T-helper 1 cell treated with Interleukin-12 subunit alpha and Interleukin-12 subunit beta and Interleukin-4 antibody, amounts not matched to agents 30 μg/mL and 1 μg/mL, for 36 hours (primary cell): ENCODE measurements around the gene CNTNAP3B.
"Not testable (repeated sequence)": the region's sequence is repeated elsewhere in the genome, so short reads cannot be mapped to it uniquely, and the experiment has no call there.

Experiments
- H3K27ac Mint-ChIP-seq: one replicate; pipeline ENCODE4 v1.8.0; 2021; ENCODE audit warnings: mild to moderate bottlenecking, mixed read lengths
- H3K27me3 Mint-ChIP-seq: one replicate; pipeline ENCODE4 v1.8.0; 2021; ENCODE audit warnings: low read depth, mixed read lengths
- H3K36me3 Mint-ChIP-seq: one replicate; pipeline ENCODE4 v1.8.0; 2021; ENCODE audit warnings: low read depth, mixed read lengths
- H3K4me1 Mint-ChIP-seq: one replicate; pipeline ENCODE4 v1.8.0; 2021; ENCODE audit warnings: low read depth, mixed read lengths
- H3K4me3 Mint-ChIP-seq: one replicate; pipeline ENCODE4 v1.8.0; 2021; ENCODE audit warnings: mild to moderate bottlenecking, moderate library complexity, mixed read lengths
- H3K9me3 Mint-ChIP-seq: one replicate; pipeline ENCODE4 v1.8.0; 2021; ENCODE audit warnings: mixed read lengths

Gene CNTNAP3B

GRCh38 chr9:42033541-42033940 is 95.7 kb downstream of the CNTNAP3B start:
- H3K27me3 Mint-ChIP-seq, H3K4me3 Mint-ChIP-seq, H3K4me1 Mint-ChIP-seq, H3K27ac Mint-ChIP-seq, H3K36me3 Mint-ChIP-seq, H3K9me3 Mint-ChIP-seq: not testable (repeated sequence)

GRCh38 chr9:42020639-42021038 is 108.6 kb downstream of the CNTNAP3B start:
- H3K36me3 Mint-ChIP-seq, H3K4me3 Mint-ChIP-seq, H3K9me3 Mint-ChIP-seq, H3K27ac Mint-ChIP-seq, H3K4me1 Mint-ChIP-seq, H3K27me3 Mint-ChIP-seq: not testable (repeated sequence)

DNA sequence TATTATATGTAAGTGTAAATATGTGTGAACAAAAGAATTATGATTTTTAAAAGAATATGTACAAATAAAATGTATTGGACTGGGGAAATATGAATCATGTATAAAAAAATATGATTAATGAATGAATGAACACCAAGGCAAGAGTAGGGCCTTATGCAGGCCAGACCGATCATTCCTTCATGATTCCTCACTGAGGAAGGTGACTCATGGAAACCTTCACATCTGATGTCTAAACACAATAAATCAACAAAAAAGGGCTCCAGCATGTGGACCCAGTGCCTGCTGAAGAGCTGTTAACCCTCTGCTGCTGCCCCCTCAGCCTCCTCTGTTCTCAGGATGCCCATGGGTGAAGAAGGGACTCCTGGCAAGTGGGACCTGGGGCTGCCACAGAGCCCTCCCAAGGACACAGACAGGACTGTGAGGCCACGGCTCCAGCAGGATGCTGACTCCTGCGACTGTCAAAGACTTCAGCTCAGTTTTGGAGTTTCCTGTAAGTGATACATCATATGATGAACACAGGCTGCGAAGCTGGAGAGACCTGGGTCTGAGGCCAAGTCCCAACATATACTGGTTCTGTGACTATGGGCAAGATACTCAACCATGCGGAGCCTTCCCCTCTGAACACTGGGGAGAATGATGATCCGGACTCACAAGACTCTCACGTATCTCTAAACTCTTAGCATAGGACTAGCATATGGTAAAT is 110.9 kb downstream of the CNTNAP3B start:
- not testable (repeated sequence) for H3K36me3 Mint-ChIP-seq, H3K27ac Mint-ChIP-seq, H3K4me1 Mint-ChIP-seq, H3K27me3 Mint-ChIP-seq, H3K9me3 Mint-ChIP-seq, H3K4me3 Mint-ChIP-seq

- not testable (repeated sequence) for H3K4me3 Mint-ChIP-seq, H3K4me1 Mint-ChIP-seq, H3K27me3 Mint-ChIP-seq, H3K9me3 Mint-ChIP-seq, H3K36me3 Mint-ChIP-seq, H3K27ac Mint-ChIP-seq
Observed at GRCh38 chr9:42014317-42014716, 114.9 kb downstream of the CNTNAP3B start.

- H3K4me1 Mint-ChIP-seq, H3K4me3 Mint-ChIP-seq, H3K9me3 Mint-ChIP-seq, H3K27me3 Mint-ChIP-seq, H3K27ac Mint-ChIP-seq, H3K36me3 Mint-ChIP-seq: not testable (repeated sequence)
Observed at GRCh38 chr9:41991607-41992006, 137.6 kb downstream of the CNTNAP3B start.

DNA sequence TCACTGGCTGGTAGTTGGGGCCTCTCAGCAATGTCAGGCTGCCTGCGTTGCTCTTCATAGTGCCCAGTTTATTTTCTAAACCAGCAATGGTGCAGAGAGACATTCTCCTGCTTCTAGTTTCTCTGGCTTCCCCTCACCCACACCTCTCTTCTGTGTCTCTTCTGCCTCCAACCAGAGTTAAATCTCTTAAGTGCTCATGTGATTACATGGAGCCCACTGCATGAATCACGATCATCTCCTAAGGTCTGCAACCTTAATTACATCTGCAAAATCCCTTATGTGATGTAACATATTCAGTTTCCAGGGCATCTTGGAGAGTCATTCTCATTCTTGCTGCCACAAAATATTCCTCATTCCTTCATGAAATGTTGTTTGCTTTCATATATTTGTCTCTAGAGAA is 149.0 kb downstream of the CNTNAP3B start:
- not testable (repeated sequence) for H3K4me1 Mint-ChIP-seq, H3K9me3 Mint-ChIP-seq, H3K4me3 Mint-ChIP-seq, H3K27me3 Mint-ChIP-seq, H3K27ac Mint-ChIP-seq, H3K36me3 Mint-ChIP-seq

GRCh38 chr9:41977965-41978600 is 151.1 kb downstream of the CNTNAP3B start:
- H3K9me3 Mint-ChIP-seq, H3K27me3 Mint-ChIP-seq, H3K4me3 Mint-ChIP-seq, H3K36me3 Mint-ChIP-seq, H3K27ac Mint-ChIP-seq, H3K4me1 Mint-ChIP-seq: not testable (repeated sequence)

- H3K4me3 Mint-ChIP-seq, H3K27me3 Mint-ChIP-seq, H3K9me3 Mint-ChIP-seq, H3K36me3 Mint-ChIP-seq, H3K4me1 Mint-ChIP-seq, H3K27ac Mint-ChIP-seq: not testable (repeated sequence)
Observed at GRCh38 chr9:41974906-41975305, 154.3 kb downstream of the CNTNAP3B start.

DNA sequence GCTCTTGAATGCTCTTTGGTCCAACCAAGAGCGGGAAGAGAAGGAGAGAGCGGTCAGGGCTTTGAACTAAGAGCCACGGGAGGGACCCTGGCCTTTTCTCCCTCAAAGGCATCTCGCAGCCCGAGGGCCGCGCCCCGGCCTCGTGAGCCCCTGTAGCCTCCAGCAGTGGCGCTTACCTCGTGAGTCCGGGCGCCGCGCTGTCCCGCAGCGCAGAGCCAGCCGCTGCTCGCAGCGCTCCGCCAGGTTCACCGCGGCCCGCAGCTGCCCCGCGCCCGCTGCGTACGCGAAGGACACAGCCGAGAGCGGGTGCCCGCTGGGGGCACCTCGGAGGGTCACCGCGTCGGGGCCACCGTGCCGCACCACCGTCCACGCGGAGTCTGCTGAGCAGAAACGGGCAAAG is 176.2 kb downstream of the CNTNAP3B start:
- H3K9me3 Mint-ChIP-seq, H3K4me3 Mint-ChIP-seq, H3K27ac Mint-ChIP-seq, H3K27me3 Mint-ChIP-seq, H3K4me1 Mint-ChIP-seq, H3K36me3 Mint-ChIP-seq: not testable (repeated sequence)

DNA sequence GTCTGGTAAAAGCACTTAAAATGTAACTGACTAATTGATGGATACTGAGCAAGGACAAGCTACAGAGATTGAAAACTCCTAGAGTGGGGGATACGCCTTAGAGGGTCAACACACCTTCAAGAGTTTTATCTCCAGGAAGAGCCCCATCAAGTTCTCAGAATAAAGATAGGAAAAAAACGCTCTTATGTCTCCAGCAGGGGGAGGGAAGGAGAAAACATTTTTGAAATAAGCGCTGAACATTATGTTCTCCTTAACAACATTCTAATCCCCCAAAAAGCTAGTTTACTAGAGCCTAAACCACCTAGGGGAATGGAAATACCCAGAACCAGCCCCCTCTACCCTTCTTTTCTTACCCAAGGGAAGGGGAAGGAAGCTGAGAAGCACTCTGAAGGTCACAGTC is 187.5 kb downstream of the CNTNAP3B start:
- H3K27ac Mint-ChIP-seq, H3K4me1 Mint-ChIP-seq, H3K36me3 Mint-ChIP-seq, H3K4me3 Mint-ChIP-seq, H3K27me3 Mint-ChIP-seq, H3K9me3 Mint-ChIP-seq: not testable (repeated sequence)

- H3K36me3 Mint-ChIP-seq, H3K27me3 Mint-ChIP-seq, H3K4me3 Mint-ChIP-seq, H3K9me3 Mint-ChIP-seq, H3K4me1 Mint-ChIP-seq, H3K27ac Mint-ChIP-seq: not testable (repeated sequence)
Observed at GRCh38 chr9:41938143-41938542, 191.1 kb downstream of the CNTNAP3B start.

DNA sequence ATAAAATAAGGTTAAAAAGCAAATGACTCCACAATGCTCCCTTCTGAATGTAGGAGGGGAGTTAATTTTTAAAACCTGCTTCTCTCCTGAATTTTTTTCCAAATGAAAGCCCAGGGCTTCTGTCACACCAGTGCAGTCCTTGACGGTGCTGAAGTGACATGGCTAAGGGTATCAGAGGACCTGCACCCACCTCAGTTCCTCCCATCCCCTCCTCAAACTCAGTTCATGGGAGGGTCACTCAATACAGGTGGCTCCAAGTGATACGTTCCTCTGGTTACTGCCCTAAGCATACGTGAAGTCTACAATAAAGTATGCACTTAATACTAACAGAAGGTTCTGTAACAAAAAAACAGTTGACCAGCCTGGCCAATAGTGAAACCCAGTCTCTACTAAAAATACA is 193.5 kb downstream of the CNTNAP3B start:
- H3K27me3 Mint-ChIP-seq, H3K36me3 Mint-ChIP-seq, H3K9me3 Mint-ChIP-seq, H3K4me1 Mint-ChIP-seq, H3K4me3 Mint-ChIP-seq, H3K27ac Mint-ChIP-seq: not testable (repeated sequence)

GRCh38 chr9:41929172-41929571 is 200.1 kb downstream of the CNTNAP3B start:
- not testable (repeated sequence) for H3K27me3 Mint-ChIP-seq, H3K4me1 Mint-ChIP-seq, H3K27ac Mint-ChIP-seq, H3K9me3 Mint-ChIP-seq, H3K4me3 Mint-ChIP-seq, H3K36me3 Mint-ChIP-seq

DNA sequence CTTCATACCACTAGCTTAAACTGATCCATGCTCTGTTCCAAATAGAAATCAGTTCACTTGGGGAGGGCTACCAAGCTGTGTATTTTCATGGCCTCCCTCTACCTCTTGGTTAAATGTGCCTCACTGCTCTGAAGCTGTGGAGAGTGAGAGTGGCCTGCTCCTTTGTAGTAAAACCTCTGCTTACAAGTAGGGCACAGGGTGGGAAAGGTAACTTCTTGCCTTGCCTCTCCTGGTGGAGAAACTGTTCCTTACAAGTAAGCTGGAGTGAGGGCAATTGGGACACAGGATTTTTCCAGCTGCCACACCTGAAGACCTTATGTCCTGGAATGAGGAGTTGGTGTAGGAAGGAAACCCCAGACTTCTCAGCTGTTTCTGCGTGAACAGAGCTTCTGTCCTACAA is 211.9 kb downstream of the CNTNAP3B start:
- not testable (repeated sequence) for H3K27ac Mint-ChIP-seq, H3K36me3 Mint-ChIP-seq, H3K27me3 Mint-ChIP-seq, H3K4me3 Mint-ChIP-seq, H3K4me1 Mint-ChIP-seq, H3K9me3 Mint-ChIP-seq

GRCh38 chr9:41905488-41905887 is 223.7 kb downstream of the CNTNAP3B start:
- H3K4me1 Mint-ChIP-seq, H3K9me3 Mint-ChIP-seq, H3K27ac Mint-ChIP-seq, H3K4me3 Mint-ChIP-seq, H3K27me3 Mint-ChIP-seq, H3K36me3 Mint-ChIP-seq: not testable (repeated sequence)

DNA sequence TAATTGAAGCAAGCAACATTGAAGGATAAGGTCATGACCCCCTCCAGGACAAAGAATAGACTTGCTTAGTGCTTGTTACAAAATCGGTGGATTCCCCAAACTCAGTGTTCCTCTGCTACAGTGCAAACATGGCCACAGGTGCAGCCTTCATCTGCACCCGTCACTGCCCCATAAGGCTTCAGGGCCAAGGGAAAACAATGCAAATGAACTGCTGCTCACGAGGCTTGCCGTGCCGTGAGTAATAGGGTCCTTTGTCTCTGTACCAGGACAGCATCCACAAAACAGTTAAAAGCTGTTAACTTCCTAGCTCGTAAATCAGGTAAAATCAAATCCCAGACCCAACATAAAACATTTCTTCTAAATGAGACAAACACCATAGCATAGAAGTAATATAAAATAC is 226.5 kb downstream of the CNTNAP3B start:
- H3K4me1 Mint-ChIP-seq, H3K27me3 Mint-ChIP-seq, H3K27ac Mint-ChIP-seq, H3K4me3 Mint-ChIP-seq, H3K9me3 Mint-ChIP-seq, H3K36me3 Mint-ChIP-seq: not testable (repeated sequence)
